HFFc6 (cell line): ENCODE data around the gene GID4. TPM values are rescaled to one million over a fixed set of nuclear protein-coding genes. Genes with fewer than 3 reads are reported as not detected.

Source experiments
- DNase-seq: peaks from one replicate; pipeline ENCODE4 v3.0.0-alpha.2; 2018
- H3K27ac Mint-ChIP-seq: 2 replicates; pipeline ENCODE4 v1.8.0; 2020; ENCODE audit warnings: mild to moderate bottlenecking, mixed read lengths
- H3K27me3 Mint-ChIP-seq: 2 replicates; pipeline ENCODE4 v1.8.0; 2021; ENCODE audit warnings: mild to moderate bottlenecking, moderate library complexity, mixed read lengths; ENCODE audit not compliant: insufficient read depth
- H3K36me3 Mint-ChIP-seq: 2 replicates; pipeline ENCODE4 v1.8.0; 2021; ENCODE audit warnings: low read depth, mixed read lengths
- H3K4me1 Mint-ChIP-seq: 2 replicates; pipeline ENCODE4 v1.8.0; 2020; ENCODE audit warnings: low read depth, mixed read lengths
- H3K4me3 Mint-ChIP-seq: 2 replicates; pipeline ENCODE4 v1.8.0; 2020; ENCODE audit warnings: mild to moderate bottlenecking, moderate library complexity, mixed read lengths
- H3K9me3 Mint-ChIP-seq: 2 replicates; pipeline ENCODE4 v1.8.0; 2020; ENCODE audit warnings: mild to moderate bottlenecking, mixed read lengths
- long read RNA-seq: library from polyadenylated mRNA; unstranded; transcript quantifications from one replicate; pipeline ENCODE4 v2.0.0, GENCODE V29; 2019
- total RNA-seq, 6 experiments: library from RNA; stranded (reverse); fragmentation: NEBNext Ultra II Directional; extraction: Animal tissue kit (Norgen Biotek cat#: 25700); gene quantifications; 2 replicates in 1 of 6; 3 replicates in 5 of 6; pipeline ENCODE4 v1.2.3, GENCODE V29; 2021
- TF ChIP-seq, protein P1 (sequence below): fragments of 200-600 bp; sonication (generic); IDR thresholded peaks from 2 replicates; pipeline ENCODE4 v1.5.0; 2021; ENCODE audit warnings: antibody characterized with exemption, mild to moderate bottlenecking

The GID4 gene
- 10 to 100 TPM in 2 of 6 experiments, 1 to 10 TPM in 4; 8.6 to 11.9 (median 9.5) TPM for total RNA-seq
- long read RNA-seq, full-length matches to known transcripts = 4 of 5 reads
- long read RNA-seq, partial matches to known transcripts = 1 of 5 reads
- long read RNA-seq, other reads (novel, unspliced or antisense) = 0 of 5 reads

DNA sequence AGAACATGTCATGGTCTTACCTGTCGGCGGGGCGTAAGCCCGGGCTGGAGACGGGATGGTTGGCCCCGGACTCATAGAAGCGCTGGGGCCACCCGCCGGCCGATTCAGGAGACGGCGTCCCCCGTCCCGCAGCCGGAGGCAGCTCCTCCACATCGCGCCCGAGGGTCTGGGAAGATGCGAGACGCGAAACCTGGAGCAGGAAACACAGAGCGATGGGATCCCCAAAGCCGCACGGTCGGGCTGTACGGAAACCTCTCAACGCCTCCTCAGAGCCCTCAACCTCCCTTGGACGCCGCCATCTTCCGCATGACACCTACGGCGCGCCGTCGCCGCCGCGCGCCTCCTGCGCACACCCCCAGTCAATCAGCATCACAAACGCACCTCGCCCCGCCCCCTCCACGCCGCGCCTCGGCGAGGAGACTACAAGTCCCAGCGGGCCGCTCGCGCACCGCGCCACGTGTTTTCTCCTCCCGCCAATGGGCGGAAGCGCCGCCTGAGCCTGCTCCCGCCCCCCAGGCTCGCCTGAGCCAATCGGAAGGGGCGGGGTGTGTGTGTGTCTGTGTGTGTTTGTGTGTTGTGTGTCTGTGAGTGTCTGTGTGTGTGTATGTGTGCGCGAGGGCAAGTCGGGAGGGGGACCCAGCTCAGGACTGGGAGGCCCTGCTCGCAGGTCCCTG, at the start of gene GID4, which contains the start of gene ATPAF2:
Gene GID4, plus strand, starts transcription at position 548 of the 674 bp plus-strand sequence. Its CDS starts 57 bp downstream, at position 605.
Gene ATPAF2, minus strand, starts transcription at position 308 of the 674 bp plus-strand sequence. Its CDS starts 155 bp downstream, at position 153.
- Mint-ChIP-seq H3K27me3 (no peaks in the 10 kb centered on the region; the same call in 1 of the 2 replicates), H3K27ac (peak within 1 kb of the TSS; percentile 89), H3K4me1 (peaks cover 44% of the 10 kb centered on the region), H3K36me3 (no peaks in the 10 kb centered on the region; the same call in 1 of the 2 replicates), H3K9me3 (no peaks in the 10 kb centered on the region), H3K4me3 (peak within 1 kb of the TSS; percentile 90)
- TF ChIP-seq, protein P1, sequence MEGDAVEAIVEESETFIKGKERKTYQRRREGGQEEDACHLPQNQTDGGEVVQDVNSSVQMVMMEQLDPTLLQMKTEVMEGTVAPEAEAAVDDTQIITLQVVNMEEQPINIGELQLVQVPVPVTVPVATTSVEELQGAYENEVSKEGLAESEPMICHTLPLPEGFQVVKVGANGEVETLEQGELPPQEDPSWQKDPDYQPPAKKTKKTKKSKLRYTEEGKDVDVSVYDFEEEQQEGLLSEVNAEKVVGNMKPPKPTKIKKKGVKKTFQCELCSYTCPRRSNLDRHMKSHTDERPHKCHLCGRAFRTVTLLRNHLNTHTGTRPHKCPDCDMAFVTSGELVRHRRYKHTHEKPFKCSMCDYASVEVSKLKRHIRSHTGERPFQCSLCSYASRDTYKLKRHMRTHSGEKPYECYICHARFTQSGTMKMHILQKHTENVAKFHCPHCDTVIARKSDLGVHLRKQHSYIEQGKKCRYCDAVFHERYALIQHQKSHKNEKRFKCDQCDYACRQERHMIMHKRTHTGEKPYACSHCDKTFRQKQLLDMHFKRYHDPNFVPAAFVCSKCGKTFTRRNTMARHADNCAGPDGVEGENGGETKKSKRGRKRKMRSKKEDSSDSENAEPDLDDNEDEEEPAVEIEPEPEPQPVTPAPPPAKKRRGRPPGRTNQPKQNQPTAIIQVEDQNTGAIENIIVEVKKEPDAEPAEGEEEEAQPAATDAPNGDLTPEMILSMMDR = peak; percentile 4
- peak; percentile 98 for DNase-seq

DNA sequence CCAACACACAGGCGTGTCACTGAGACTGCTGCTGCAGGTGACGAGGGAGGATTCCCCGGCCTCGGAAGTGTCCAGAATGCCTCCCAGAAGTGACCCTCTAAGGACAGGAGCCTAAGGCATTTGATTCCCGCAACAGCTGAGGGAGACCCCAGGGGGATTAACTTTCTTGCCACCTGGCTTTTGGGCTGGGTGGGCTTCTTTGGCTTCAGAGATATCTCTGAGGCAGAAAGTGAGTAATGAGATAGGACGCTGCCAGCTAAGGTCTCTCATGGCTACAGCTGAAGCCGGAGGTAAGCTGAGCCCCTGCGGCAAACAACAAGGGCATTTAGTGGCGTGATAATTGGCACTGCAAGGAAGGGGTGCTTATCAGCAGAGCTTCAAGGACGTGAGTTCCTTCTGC, 49.6 kb upstream of the GID4 start:
- Mint-ChIP-seq H3K27me3 (no peaks in the 10 kb centered on the region; the same call in 1 of the 2 replicates), H3K9me3 (no peaks in the 10 kb centered on the region), H3K36me3 (no peaks in the 10 kb centered on the region), H3K27ac (peak overlapping the region; percentile 96), H3K4me3 (no peak overlapping the region), H3K4me1 (peaks cover 32% of the 10 kb centered on the region)
- DNase-seq = no peak
- TF ChIP-seq, protein P1 = no peak

DNA sequence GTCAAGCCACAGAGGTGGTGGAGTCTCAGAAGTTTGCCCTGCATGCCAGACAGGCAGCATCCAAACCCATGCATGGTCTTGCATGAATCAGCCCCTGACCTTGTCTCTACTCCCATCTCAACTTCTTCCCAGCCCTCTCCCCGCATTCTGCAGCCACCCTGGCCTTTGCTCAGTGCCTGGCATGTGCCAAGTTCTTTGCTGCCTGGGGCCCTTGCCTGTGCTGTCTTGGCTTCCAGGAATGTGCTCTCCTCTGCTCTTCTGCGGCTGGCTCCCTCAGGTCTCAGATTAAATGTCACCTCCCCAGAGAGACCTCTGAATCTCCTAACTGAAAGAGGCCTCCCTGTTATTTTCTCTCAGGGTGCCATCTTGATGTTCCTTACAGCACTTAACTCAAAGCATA, 48.9 kb upstream of the GID4 start:
- H3K4me1 Mint-ChIP-seq = peaks cover 37% of the 10 kb centered on the region
- no peaks in the 10 kb centered on the region for H3K9me3 Mint-ChIP-seq
- DNase-seq = peak; percentile 23
- peak overlapping the region; percentile 96 for H3K27ac Mint-ChIP-seq
- no peaks in the 10 kb centered on the region for H3K36me3 Mint-ChIP-seq
- H3K27me3 Mint-ChIP-seq = no peaks in the 10 kb centered on the region; the same call in 1 of the 2 replicates
- TF ChIP-seq, protein P1 = no peak
- H3K4me3 Mint-ChIP-seq = peak overlapping the region; percentile 11; the same call in 1 of the 2 replicates

DNA sequence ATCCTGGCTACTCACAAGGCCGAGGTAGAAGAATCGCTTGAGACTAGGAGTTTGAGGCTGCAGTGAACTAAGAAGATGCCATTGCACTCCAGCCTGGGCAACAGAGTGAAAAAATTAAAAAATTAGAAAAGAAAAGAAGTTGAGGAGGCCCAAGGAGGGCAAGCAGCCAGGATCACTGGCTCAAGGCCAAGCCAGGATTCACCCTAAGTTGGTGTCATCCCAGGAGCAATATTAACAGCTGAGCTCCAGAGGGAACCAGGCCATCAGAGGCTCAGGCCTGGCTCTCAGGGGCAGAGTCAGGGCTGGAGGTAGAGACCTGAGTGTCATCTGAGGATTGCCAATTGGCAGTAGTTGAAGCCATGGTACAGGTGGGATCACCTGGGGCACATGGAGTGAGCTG, 45.8 kb upstream of the GID4 start:
- Mint-ChIP-seq H3K36me3 (no peaks in the 10 kb centered on the region), H3K9me3 (no peaks in the 10 kb centered on the region), H3K27me3 (peaks cover 2% of the 10 kb centered on the region; the same call in 1 of the 2 replicates), H3K4me1 (peaks cover 37% of the 10 kb centered on the region), H3K27ac (no peak overlapping the region; the same call in 1 of the 2 replicates), H3K4me3 (no peak overlapping the region)
- TF ChIP-seq, protein P1 = no peak
- DNase-seq = peak; percentile 23

DNA sequence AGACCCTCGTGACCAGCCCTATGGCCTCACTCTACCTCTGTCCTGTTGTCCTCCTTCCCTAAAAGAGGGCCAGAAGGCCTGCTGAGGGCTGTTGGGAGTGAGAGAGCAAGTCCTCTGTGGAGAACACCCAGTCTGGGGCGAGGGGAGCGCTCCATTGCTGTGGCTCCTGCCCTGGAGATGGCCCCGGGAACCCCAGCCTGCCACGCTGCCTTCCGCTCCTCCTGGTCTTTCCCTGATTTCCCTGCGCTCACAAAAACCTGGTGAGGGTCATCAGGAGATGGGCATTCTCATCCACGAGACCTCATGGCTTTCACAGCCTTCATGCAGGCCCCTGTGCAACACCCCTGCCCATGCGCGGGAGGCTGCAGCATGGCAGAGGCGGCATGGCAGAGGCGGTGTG, 45.4 kb upstream of the GID4 start:
- Mint-ChIP-seq H3K36me3 (no peaks in the 10 kb centered on the region), H3K27me3 (peaks cover 2% of the 10 kb centered on the region; the same call in 1 of the 2 replicates), H3K4me3 (no peak overlapping the region), H3K9me3 (no peaks in the 10 kb centered on the region), H3K27ac (no peak overlapping the region), H3K4me1 (peaks cover 37% of the 10 kb centered on the region)
- TF ChIP-seq, protein P1 = no peak
- DNase-seq = no peak
